Bronchial smooth muscle cell (primary cell): ENCODE results near the gene HYAL2. TPM values are rescaled to one million over a fixed set of nuclear protein-coding genes. Genes with fewer than 3 reads are reported as not detected.

Experiments used
- total RNA-seq: library from RNA; depleted of rRNA; stranded (reverse); fragments of >200 nt; gene quantifications from 2 replicates; pipeline ENCODE4 v1.2.1, GENCODE V29; 2014

HYAL2 gene
- 62.7 and 75.0 TPM in 2 replicates for total RNA-seq

GRCh38 chr3:50322386-50323091, at the start of gene HYAL2:
Gene HYAL2 (minus strand): TSS chr3:50322745. CDS start chr3:50320489, 2,256 bp downstream.

GRCh38 chr3:50358911-50359759, 36.6 kb upstream of the HYAL2 start, which contains the start of gene TMEM115:
Gene TMEM115 (minus strand): TSS chr3:50359521. CDS start chr3:50359063, 458 bp downstream.

GRCh38 chr3:50350527-50351322, 28.2 kb upstream of the HYAL2 start, which contains the start of the genes CYB561D2 and NPRL2:
Gene CYB561D2 (plus strand): TSS chr3:50350862. CDS start chr3:50351434, 572 bp downstream.
Gene NPRL2 (minus strand): TSS chr3:50350775. CDS start chr3:50350652, 123 bp downstream.

GRCh38 chr3:50345586-50346234, 23.2 kb upstream of the HYAL2 start, which contains the start of gene ZMYND10:
Gene ZMYND10 (minus strand): TSS chr3:50345732. CDS start chr3:50345579, 153 bp downstream.

GRCh38 chr3:50340448-50341329, 18.1 kb upstream of the HYAL2 start, which contains the start of gene RASSF1:
Gene RASSF1 (minus strand): TSS chr3:50340836. CDS start chr3:50340805, 31 bp downstream.

GRCh38 chr3:50327943-50328691, 5.6 kb upstream of the HYAL2 start, which contains the start of gene TUSC2:
Gene TUSC2 (minus strand): TSS chr3:50328223. CDS start chr3:50328099, 124 bp downstream.

GRCh38 chr3:50303013-50303815, 19.3 kb downstream of the HYAL2 start, which contains the start of gene HYAL1:
Gene HYAL1 (minus strand): TSS chr3:50303574. CDS start chr3:50302956, 618 bp downstream.

GRCh38 chr3:50298836-50299637, 23.5 kb downstream of the HYAL2 start, which contains the start of the genes HYAL3 and NAA80:
Gene HYAL3 (minus strand): TSS chr3:50299405. CDS start chr3:50295602, 3,803 bp downstream.
Gene NAA80 (minus strand): TSS chr3:50299405. CDS start chr3:50297463, 1,942 bp downstream.

GRCh38 chr3:50292159-50293078, 30.1 kb downstream of the HYAL2 start, which contains the start of gene IFRD2:
Gene IFRD2 (minus strand): TSS chr3:50292429. CDS start chr3:50292274, 155 bp downstream.

GRCh38 chr3:50278880-50279224, 43.7 kb downstream of the HYAL2 start, which contains the start of gene LSMEM2:
Gene LSMEM2 (plus strand): TSS chr3:50279087. CDS start chr3:50279114, 27 bp downstream.

GRCh38 chr3:50268703-50269451, 53.7 kb downstream of the HYAL2 start, which contains the start of gene SEMA3B:
Gene SEMA3B (plus strand): TSS chr3:50269147. CDS start chr3:50269241, 94 bp downstream.

